M059J (cell line): ENCODE results near the gene KCNH1. TPM values are rescaled to one million over a fixed set of nuclear protein-coding genes. Genes with fewer than 3 reads are reported as not detected.

Experiments used
- DNase-seq: peaks from one replicate; pipeline ENCODE4 v3.0.0-alpha.2; 2012; ENCODE audit warnings: low read depth
- total RNA-seq: library from RNA; depleted of rRNA; stranded (reverse); fragments of >200 nt; shearing (Covaris generic); gene quantifications from 2 replicates; pipeline ENCODE4 v1.2.3, GENCODE V29; 2014

KCNH1 gene
- total RNA-seq, 1 experiment from 2014 or later: 3.2 TPM

DNA sequence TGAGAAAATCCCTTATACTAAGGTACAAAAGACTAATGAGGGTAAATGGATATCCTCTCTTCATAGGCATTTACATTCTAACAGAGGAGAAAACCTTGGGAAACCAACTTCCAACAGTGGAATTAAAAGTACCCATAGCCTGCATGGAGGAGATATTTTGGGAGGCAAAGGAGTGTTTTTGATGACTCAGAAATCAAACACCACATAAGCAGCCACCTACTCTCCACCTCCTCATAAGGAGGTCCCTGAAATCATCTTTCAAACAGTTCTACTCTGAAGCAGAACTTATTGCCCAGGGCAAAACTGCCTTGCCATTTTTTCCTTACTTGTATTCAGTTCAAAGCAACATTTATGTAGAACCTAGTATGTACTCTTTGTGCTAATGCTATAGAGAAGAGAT lies 211.3 kb downstream of the KCNH1 start:
- peak; percentile 48 for DNase-seq

DNA sequence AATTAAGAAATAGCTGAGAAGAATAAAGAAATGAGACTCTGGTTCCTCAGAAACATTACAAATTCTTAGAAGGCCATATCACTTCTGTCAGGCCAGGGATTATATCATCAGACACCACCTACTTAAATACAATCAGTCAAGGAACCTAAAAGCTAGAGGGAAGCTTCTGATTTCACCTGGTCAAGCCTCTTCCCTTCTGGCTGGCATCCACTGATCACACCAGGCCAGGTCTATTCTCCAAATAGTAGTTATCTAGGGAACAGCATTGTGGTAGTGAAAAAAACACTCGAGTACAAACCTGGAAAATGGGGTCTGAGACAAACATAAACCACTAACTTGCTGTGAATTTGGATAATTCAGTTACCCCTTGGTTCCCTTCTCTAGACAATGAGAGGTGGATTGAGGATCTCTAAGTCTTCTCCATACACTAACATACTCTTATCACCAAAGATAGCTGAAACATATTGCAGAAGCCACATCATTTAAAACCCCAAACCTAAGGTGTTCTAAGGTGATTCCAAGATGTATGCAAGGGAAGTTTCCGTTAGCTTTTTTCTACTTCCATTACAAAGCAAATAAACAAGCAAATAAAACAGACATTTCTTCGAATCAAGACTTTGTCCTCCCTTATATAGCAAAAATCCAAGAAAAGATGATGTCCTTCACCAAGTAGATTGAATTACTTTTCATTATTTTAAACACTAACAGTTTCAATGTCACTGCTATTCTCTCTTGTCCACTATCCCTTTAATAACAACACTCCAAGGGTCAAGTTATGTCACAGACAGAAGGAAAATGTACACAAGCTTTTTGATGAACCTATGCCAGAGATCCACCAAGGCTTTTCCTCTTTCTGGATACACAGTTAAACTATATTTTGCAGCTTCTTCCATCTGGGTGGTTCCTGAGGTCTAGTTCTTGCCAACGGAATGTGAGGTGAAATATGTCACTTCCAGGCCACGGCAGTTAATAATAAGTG lies 212.9 kb downstream of the KCNH1 start:
- no peak for DNase-seq

DNA sequence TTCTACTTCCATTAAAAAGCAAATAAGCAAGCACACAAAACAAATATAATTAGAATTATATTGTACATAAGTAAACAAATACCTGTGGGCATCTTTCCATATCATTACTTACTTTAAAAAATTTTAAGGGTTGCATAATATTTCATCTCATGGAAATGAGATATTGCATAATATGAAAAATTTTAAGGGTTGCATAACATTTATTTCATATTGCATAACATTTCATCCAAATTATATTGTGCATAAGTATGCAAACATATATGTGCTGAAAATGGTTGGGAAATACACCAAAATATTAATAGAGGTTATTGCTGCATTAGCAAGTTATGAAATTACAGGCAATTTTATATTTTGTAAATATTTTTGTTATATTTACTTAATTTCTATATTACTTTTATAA lies 213.7 kb downstream of the KCNH1 start:
- DNase-seq: no peak

DNA sequence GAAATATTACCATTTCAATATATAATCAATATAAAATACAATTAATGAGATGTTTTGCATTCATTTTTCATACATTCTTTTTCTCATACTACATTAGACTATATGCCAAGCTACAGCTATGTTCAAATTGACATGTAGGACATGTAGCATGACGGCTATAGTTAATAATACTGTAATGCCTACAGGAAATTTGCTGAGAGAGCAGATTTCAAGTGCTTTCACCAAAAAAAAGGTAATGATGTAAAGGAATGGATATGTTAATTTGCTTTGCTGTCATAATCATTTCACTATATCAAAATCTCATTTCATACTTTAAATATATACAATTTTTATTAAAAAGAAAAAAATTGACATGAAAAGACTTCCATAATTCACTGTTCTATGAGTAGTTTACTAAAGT lies 215.1 kb downstream of the KCNH1 start:
- no peak for DNase-seq

DNA sequence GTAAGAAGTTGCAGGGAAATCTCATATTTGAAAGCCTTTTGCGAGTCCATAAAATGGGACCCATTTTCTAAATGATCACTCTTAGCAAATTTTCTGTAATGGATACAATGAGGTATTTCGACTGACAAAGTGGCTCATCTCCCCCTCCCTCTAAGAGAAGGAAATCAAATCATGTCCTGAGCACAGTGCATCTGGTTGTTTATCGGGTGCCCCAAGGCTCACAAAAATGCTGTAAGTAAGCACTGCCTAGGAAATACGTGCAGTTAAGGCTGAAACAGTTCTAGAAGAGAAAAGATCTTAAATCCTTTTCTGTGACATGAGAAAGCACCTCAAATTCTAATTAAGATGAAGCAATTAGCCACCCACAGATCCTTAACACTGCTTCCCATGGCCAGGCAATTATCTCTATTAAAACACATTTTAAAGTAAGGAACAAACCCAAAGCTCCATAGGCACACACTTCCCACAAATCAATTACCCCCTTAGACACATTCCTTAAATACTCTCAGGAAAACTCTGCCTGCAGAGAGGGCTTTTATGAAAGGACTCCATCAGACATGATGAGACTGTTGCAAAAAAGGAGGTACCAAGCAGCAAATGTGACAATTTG lies 216.3 kb downstream of the KCNH1 start:
- DNase-seq: no peak

DNA sequence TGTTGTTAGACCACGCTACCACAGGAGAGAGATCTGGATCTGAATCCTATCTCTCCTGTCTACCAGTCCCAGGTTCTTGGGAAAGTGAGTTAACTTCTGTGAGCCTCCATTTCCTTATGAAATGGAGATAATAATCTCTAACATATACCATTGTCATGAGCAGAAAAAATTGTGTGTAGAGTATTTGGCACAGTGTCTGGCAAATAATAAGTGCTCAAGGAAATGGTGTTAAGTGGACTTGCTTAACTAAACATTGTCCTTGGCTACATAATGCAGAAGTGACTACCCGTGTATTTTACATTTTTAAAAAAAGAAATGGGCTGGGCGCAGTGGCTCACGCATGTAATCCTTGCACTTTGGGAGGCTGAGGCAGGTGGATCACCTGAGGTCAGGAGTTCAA lies 217.4 kb downstream of the KCNH1 start:
- no peak for DNase-seq

DNA sequence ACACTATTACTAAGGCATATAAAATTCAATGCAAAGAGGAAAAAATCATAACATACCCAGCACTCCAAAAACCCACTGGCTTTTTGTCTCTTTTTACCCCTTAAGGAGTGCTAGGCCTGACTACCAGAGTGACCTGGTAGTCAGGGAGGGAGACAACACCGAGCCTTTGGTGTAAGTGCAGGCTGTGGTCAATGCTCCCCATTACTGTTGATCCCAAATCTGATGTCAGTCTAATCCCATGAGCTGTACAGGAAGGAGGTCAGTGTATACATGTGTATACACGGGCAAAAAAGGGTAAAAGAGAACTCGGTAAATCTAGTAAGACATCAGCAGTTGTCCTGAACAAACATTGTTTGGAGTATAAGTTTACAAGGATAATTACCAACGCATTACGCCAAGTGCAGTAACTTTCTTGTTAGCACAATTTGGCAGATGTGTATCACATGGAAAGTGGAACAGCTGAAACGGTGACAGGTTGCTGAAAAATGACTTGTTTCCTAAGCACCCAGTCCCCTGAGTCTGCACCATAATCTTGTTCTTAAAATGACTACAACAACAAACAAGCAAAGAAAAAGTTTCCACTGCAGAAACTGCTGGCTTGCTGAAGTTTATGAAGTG lies 217.9 kb downstream of the KCNH1 start:
- no peak for DNase-seq

DNA sequence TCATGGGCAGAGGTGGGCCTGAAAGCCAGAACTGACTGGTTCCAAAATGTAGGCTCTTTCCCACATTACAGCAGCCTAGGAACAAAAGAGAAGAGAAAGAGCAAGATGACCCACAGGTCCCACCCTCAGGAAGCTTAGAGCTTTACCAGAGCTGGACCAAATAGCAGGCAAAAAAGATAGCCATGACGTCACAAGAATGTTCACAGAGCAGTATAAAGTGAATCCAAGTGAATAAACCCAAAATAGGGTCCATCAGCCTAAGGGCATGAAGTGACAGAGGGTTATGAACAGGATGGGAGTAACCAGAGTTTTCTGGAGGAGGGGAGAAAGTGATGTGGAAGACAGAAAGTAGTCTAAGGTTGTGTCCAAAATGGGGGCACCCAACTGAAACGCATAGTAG lies 221.2 kb downstream of the KCNH1 start:
- DNase-seq: no peak

DNA sequence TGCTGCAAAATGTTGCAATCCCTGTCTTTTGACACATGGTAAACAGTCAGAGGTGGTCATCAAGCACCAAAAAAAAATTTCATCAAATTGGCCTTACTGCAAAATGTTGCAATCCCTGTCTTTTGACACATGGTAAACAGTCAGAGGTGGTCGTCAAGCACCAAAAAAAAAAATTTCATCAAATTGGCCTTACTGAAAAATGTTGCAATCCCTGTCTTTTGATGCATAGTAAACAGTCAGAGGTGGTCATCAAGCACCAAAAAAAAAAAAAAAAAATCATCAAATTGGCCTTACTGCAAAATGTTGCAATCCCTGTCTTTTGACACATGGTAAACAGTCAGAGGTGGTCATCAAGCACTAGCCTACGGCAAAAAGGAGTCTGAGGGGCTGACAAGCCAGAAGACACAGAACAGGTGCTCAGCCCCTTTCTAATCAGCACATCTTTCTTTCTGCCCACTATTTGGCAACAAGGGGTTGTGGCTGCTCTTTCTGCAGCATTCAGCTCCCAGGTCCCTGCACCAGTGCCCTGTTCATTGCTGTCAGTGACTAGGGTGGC lies 223.8 kb downstream of the KCNH1 start:
- DNase-seq: no peak

DNA sequence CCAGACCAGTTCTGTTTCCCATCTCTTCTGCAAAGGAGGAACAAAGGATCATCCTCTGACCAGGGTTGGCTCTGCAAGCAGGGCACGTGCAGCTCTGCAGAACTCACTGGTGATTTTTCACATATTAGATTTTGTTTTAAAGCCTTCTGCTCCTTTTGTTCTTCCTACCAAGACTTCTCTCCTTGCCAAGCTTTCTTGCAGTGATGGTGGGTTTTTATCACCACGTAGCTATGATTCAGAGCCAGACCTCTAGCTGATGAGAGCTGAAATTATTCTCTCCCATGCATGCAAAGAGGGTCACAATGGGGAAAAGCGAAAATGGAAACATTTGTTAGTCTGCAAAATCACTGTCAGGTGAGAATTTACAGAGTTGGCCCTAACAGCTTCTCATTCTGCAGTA lies 225.2 kb downstream of the KCNH1 start:
- DNase-seq: no peak

DNA sequence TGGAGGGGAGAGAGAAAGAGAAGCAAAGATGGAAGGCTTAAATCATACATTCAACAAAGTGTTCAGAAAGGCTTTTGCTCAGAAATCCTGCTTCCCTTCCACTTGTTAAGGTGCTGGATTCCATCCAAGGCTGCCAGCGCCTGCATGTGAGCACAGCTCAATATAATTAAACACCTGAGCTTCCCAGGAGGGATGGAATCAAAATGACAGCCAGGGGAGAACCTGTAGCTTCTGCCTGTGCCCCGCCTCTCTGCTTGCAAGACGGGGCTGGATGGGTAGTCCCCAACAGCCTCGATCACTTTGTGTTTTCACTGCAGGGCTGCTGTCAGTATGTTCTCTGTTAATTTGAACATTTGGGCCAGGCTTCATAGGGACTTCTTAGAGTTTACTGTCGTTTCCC lies 225.7 kb downstream of the KCNH1 start:
- no peak for DNase-seq

DNA sequence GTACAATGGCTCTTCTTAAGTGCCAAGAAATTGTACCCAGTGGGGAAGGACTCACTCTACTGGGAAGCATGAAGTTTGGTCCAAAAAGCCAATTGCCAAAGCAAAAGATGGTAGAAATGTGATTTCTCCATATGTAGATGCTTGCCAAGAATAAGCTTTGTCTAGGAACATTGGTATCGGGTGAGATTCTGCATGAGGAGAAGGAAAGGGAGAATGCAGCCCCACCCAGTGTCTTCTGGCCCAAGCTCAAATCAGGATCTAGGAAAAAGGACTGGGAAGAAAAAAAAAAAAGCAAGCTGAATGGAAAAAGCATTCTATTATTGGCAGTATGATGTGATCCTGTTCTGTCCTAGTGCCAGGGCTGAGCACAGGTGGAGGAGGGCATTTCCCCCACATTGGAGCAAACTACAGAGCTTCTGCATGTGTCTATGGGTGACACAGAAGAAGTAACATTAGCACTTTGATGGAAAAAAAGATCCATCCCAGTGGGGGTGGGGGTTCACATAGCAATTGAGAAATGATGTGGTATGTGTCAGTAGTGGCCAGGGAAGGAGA lies 226.6 kb downstream of the KCNH1 start:
- no peak for DNase-seq

DNA sequence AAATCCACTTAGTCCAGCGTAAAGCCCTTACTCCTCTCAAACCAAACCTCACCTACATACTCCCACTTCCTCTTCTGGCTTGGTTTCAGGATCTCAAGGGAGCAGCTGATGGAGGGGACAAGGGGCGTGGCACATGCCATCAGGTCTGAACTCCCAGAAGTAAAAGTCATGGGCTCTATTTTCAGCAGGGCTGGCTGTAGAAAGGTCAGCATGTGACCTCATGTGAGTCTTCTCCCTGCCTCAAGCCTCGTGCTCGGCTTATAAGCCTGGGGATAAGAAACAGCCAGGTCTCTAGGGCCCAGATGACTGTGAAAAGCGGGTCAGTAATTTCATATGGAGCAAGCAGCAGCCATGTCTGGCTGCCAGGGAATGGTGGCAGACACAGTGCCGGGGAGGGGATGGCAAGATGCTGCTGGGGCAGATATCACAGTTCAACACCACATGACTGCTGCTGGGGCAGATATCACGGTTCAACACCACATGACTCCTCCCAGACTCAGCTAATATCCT lies 227.9 kb downstream of the KCNH1 start:
- no peak for DNase-seq

DNA sequence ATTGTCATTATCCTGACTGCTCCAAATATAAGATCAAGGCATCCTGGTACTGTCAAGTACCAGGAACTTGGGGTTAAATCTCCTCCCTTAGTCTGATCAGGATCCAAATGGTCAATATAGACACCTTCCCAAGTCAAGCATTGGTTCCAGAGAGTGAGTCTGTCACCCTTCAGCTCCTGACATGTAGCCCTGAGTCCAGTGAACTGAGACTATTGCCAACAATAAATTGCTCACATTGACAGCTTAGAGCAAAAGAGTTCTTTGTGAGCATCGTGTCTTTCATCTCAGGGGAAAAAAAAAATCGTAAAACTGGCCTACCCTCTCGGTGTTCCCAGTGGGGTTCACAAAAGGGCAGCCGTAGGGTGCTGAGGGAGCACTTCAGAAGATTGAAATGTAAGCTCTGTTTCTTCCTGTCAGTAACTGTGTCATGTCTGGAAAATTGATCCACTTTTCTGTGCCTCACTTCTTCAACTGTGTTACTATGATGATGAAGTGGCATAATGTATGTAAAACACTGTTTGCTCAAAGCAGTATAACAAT lies 228.5 kb downstream of the KCNH1 start:
- no peak for DNase-seq

DNA sequence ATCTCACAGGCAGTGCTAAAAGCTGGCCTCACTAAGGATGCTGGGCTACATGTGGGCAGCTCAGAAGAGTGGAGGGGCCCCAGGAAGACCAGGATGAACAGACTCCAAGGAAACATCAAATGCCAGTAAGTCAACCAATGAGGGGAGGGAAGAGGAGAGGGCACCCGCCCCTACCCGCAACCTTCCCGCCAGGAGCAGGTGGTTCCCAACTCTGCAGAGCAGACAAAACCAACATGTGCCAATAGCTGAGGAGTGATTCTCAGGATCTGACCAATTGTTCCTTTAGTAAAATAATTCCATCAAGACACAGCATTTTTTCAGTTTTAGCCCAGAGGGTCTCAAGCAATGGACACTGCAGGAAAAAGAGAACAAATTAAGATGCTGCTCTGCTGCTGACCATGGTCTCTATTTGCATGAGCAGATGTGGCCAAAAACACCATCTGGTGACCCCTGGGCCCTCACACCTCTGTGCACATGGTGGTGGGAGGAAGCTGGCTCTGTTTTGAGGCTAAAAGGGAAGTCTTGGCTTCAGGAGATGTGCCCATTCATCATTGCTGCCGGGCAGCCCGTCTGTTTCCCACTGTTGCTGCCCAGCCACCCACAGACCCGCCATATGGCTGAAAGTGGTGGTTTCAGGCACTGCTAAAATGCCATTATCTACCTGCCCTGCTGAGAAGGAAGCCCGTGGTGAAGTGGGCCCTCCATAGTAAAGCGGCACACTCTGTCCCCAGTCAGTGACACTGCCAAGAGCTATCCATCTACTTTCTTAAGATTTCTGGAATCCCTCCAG lies 231.8 kb downstream of the KCNH1 start:
- no peak for DNase-seq

DNA sequence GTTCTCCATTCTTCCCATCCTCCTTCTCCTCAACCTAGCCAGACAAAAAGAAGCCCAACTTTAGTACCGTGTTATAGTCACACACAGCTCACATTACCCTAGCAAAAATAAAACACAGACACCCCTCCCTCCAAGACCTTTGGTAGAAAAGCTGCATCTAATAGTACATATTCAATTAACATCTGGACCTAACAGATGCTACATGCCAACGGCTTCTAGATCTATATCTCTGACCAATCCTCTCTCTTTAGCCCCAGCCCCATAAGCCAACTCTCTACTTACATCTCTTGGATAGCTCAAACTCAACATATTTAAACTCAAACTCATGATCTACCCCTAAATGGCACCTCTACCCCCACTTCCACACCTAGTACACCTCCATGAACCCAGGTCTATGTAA lies 233.1 kb downstream of the KCNH1 start:
- no peak for DNase-seq

DNA sequence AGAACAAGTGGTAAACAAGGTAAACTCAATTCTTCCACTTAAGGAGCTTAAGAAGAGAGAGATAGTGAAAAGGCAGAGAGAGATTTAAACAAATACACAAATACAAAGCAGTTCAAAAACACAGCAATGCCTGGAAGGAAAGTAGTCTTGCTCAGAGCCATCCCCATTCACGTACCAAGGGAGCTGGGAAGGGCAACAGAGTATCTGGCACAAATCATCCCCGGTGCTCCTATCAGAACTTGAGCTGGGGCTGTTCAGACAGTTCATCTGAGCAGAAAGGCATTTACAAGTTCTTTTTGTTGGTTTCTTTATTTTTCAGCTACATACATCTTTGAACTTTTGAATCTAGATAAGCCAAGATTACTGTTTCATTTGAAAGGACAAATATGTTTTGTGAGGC lies 233.9 kb downstream of the KCNH1 start:
- no peak for DNase-seq

DNA sequence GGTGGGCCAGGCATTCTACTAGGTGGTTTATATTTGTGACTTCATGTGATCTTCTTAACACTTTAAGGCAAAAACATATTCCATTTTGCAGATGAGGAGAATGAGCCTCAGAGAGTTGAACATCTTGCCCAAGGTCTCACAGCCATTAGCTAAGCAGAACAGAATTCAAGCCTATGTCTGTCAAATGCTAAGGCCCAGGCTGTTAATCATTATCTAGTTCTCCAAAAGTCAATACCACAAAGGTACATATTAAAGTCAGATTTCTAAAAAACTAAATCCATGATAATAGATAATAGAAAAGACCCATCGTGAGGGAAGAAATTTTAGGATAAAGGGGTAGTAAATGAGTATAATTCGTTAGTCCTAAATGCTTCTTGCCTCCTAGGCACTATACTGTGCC lies 234.3 kb downstream of the KCNH1 start:
- no peak for DNase-seq

DNA sequence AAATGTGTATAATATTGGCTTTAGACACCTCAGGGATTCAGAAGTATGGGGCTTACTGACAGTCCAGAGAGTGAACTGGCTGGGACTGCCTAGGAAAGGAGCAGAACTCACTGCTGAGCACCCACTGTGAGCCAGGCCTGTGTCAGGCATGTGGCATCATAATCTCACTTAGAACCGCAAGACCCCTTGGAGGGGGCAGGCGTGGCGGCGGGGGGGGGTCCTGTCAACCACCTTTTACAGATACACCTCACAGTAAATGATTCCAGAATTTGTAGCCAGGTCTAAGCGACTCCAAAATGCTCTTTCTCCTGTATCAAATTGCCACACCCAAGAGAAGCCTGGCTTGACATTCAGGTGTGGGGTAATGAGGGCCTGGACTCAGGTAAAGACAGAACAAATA lies 235.5 kb downstream of the KCNH1 start:
- DNase-seq: no peak

DNA sequence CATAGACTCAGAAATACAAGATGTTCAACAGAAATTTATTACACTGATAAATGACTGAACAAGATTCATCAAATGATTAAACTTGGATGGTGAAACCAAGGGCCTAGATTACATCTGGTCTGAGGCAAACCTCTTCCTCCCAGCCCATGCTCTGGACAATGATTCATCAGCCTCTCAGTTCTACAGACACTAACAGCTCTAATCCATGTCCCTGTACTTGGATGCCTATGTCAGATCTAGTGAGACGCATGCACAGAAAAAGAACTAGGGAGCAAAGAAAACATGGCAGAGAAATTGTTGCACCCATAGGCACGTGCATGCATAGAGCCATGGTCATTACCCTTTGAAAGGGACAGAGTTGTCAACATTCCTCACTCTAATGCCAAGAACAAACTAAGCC lies 250.1 kb downstream of the KCNH1 start:
- peak; percentile 90 for DNase-seq
